ENCODE data around the gene SLK.
A peak's percentile ranks its signal among the peaks of the same experiment; 100 is the strongest.

SLK gene

GRCh38 chr10:103966671-103967447 is at the start of gene SLK:
Gene SLK (plus strand): TSS chr10:103967140. CDS start chr10:103967746, 606 bp downstream.
- Histone ChIP-seq H3K27me3 (ENCODE audit: insufficient read depth, low read length) (no peaks in the 10 kb centered on the region), H3K9me3 (ENCODE audit: low read length) (no peaks in the 10 kb centered on the region), H2AFZ (ENCODE audit: low read depth, low read length) (peak within 1 kb of the TSS; percentile 85), H3K36me3 (ENCODE audit: insufficient read depth, low read length) (no peaks in the 10 kb centered on the region), H3K4me3 (ENCODE audit: low read length) (peak within 1 kb of the TSS; percentile 83), H3K4me1 (ENCODE audit: insufficient read depth, low read length) (peaks cover 20% of the 10 kb centered on the region)

GRCh38 chr10:103917302-103918052 is 49.5 kb upstream of the SLK start:
- peak overlapping the region; percentile 75 for H2AFZ ChIP-seq (ENCODE audit: low read depth, low read length)
- no peaks in the 10 kb centered on the region for H3K36me3 ChIP-seq (ENCODE audit: insufficient read depth, low read length)
- no peaks in the 10 kb centered on the region for H3K27me3 ChIP-seq (ENCODE audit: insufficient read depth, low read length)
- peak overlapping the region; percentile 71 for H3K4me3 ChIP-seq (ENCODE audit: low read length)
- peaks cover 6% of the 10 kb centered on the region for H3K9me3 ChIP-seq (ENCODE audit: low read length)
- peaks cover 23% of the 10 kb centered on the region for H3K4me1 ChIP-seq (ENCODE audit: insufficient read depth, low read length)

- peak within 1 kb of the TSS; percentile 71 for H3K4me3 ChIP-seq (ENCODE audit: low read length)
These were observed 48.7 kb upstream of the SLK start, which contains the start of gene STN1 for GRCh38 chr10:103918053-103918846. Gene STN1 (minus strand): TSS chr10:103918184. CDS start chr10:103917594, 590 bp downstream.

GRCh38 chr10:103919648-103920025 is 47.3 kb upstream of the SLK start:
- H2AFZ ChIP-seq (ENCODE audit: low read depth, low read length), result no peak overlapping the region
- no peaks in the 10 kb centered on the region for H3K27me3 ChIP-seq (ENCODE audit: insufficient read depth, low read length)
- H3K4me3 ChIP-seq (ENCODE audit: low read length), result no peak overlapping the region
- H3K36me3 ChIP-seq (ENCODE audit: insufficient read depth, low read length), result no peaks in the 10 kb centered on the region
- peaks cover 23% of the 10 kb centered on the region for H3K4me1 ChIP-seq (ENCODE audit: insufficient read depth, low read length)
- peaks cover 6% of the 10 kb centered on the region for H3K9me3 ChIP-seq (ENCODE audit: low read length)

More at GRCh38 chr10:103918053-103918846, 48.7 kb upstream of the SLK start, which contains the start of gene STN1:
- Histone ChIP-seq H2AFZ (ENCODE audit: low read depth, low read length) (peak within 1 kb of the TSS; percentile 75), H3K4me1 (ENCODE audit: insufficient read depth, low read length) (peaks cover 23% of the 10 kb centered on the region), H3K36me3 (ENCODE audit: insufficient read depth, low read length) (no peaks in the 10 kb centered on the region), H3K27me3 (ENCODE audit: insufficient read depth, low read length) (no peaks in the 10 kb centered on the region), H3K9me3 (ENCODE audit: low read length) (peaks cover 6% of the 10 kb centered on the region)

GRCh38 chr10:103921248-103921647 is 45.7 kb upstream of the SLK start:
- Histone ChIP-seq H2AFZ (ENCODE audit: low read depth, low read length) (peak overlapping the region; percentile 11), H3K4me1 (ENCODE audit: insufficient read depth, low read length) (peaks cover 18% of the 10 kb centered on the region), H3K9me3 (ENCODE audit: low read length) (no peaks in the 10 kb centered on the region), H3K4me3 (ENCODE audit: low read length) (no peak overlapping the region), H3K27me3 (ENCODE audit: insufficient read depth, low read length) (no peaks in the 10 kb centered on the region), H3K36me3 (ENCODE audit: insufficient read depth, low read length) (no peaks in the 10 kb centered on the region)

- no peak overlapping the region for H3K4me3 ChIP-seq (ENCODE audit: low read length)
- H3K27me3 ChIP-seq (ENCODE audit: insufficient read depth, low read length), result no peaks in the 10 kb centered on the region
- H3K4me1 ChIP-seq (ENCODE audit: insufficient read depth, low read length), result peaks cover 18% of the 10 kb centered on the region
- peak overlapping the region; percentile 11 for H2AFZ ChIP-seq (ENCODE audit: low read depth, low read length)
- H3K36me3 ChIP-seq (ENCODE audit: insufficient read depth, low read length), result no peaks in the 10 kb centered on the region
- H3K9me3 ChIP-seq (ENCODE audit: low read length), result no peaks in the 10 kb centered on the region
These were observed 45.2 kb upstream of the SLK start for GRCh38 chr10:103921750-103922195.

- Histone ChIP-seq H3K9me3 (ENCODE audit: low read length) (no peaks in the 10 kb centered on the region), H2AFZ (ENCODE audit: low read depth, low read length) (no peak overlapping the region), H3K4me3 (ENCODE audit: low read length) (no peak overlapping the region), H3K4me1 (ENCODE audit: insufficient read depth, low read length) (peaks cover 13% of the 10 kb centered on the region), H3K27me3 (ENCODE audit: insufficient read depth, low read length) (no peaks in the 10 kb centered on the region), H3K36me3 (ENCODE audit: insufficient read depth, low read length) (no peaks in the 10 kb centered on the region)
These were observed 44.3 kb upstream of the SLK start for GRCh38 chr10:103922659-103923058.

GRCh38 chr10:103923502-103923901 is 43.4 kb upstream of the SLK start:
- H3K36me3 ChIP-seq (ENCODE audit: insufficient read depth, low read length), result no peaks in the 10 kb centered on the region
- H3K27me3 ChIP-seq (ENCODE audit: insufficient read depth, low read length), result no peaks in the 10 kb centered on the region
- no peak overlapping the region for H3K4me3 ChIP-seq (ENCODE audit: low read length)
- no peak overlapping the region for H2AFZ ChIP-seq (ENCODE audit: low read depth, low read length)
- H3K9me3 ChIP-seq (ENCODE audit: low read length), result no peaks in the 10 kb centered on the region
- peaks cover 11% of the 10 kb centered on the region for H3K4me1 ChIP-seq (ENCODE audit: insufficient read depth, low read length)

- Histone ChIP-seq H3K36me3 (ENCODE audit: insufficient read depth, low read length) (no peaks in the 10 kb centered on the region), H3K4me1 (ENCODE audit: insufficient read depth, low read length) (peaks cover 6% of the 10 kb centered on the region), H3K4me3 (ENCODE audit: low read length) (no peak overlapping the region), H3K27me3 (ENCODE audit: insufficient read depth, low read length) (no peaks in the 10 kb centered on the region), H2AFZ (ENCODE audit: low read depth, low read length) (no peak overlapping the region), H3K9me3 (ENCODE audit: low read length) (no peaks in the 10 kb centered on the region)
These were observed 41.3 kb upstream of the SLK start for GRCh38 chr10:103925591-103925990.

- H3K9me3 ChIP-seq (ENCODE audit: low read length), result no peaks in the 10 kb centered on the region
- no peaks in the 10 kb centered on the region for H3K36me3 ChIP-seq (ENCODE audit: insufficient read depth, low read length)
- H2AFZ ChIP-seq (ENCODE audit: low read depth, low read length), result no peak overlapping the region
These were observed 40.1 kb upstream of the SLK start for GRCh38 chr10:103926722-103927319.

GRCh38 chr10:103928784-103929183 is 38.2 kb upstream of the SLK start:
- Histone ChIP-seq H3K27me3 (ENCODE audit: insufficient read depth, low read length) (no peaks in the 10 kb centered on the region), H2AFZ (ENCODE audit: low read depth, low read length) (no peak overlapping the region), H3K9me3 (ENCODE audit: low read length) (no peaks in the 10 kb centered on the region), H3K4me1 (ENCODE audit: insufficient read depth, low read length) (no peaks in the 10 kb centered on the region), H3K4me3 (ENCODE audit: low read length) (no peak overlapping the region), H3K36me3 (ENCODE audit: insufficient read depth, low read length) (no peaks in the 10 kb centered on the region)

More at GRCh38 chr10:103926722-103927319, 40.1 kb upstream of the SLK start:
- Histone ChIP-seq H3K4me3 (ENCODE audit: low read length) (no peak overlapping the region), H3K27me3 (ENCODE audit: insufficient read depth, low read length) (no peaks in the 10 kb centered on the region), H3K4me1 (ENCODE audit: insufficient read depth, low read length) (peaks cover 2% of the 10 kb centered on the region)

GRCh38 chr10:103929381-103929921 is 37.5 kb upstream of the SLK start:
- no peaks in the 10 kb centered on the region for H3K36me3 ChIP-seq (ENCODE audit: insufficient read depth, low read length)
- no peak overlapping the region for H3K4me3 ChIP-seq (ENCODE audit: low read length)
- H3K9me3 ChIP-seq (ENCODE audit: low read length), result no peaks in the 10 kb centered on the region
- no peaks in the 10 kb centered on the region for H3K27me3 ChIP-seq (ENCODE audit: insufficient read depth, low read length)
- H3K4me1 ChIP-seq (ENCODE audit: insufficient read depth, low read length), result no peaks in the 10 kb centered on the region
- no peak overlapping the region for H2AFZ ChIP-seq (ENCODE audit: low read depth, low read length)

Data from neuron (in vitro differentiated cells).